Activated T-cell treated with anti-CD3 and anti-CD28 coated beads, Interleukin-2, amount 50 U/mL, for 4 hours (primary cell): ENCODE results near the gene ZNF516. TPM values are rescaled to one million over a fixed set of nuclear protein-coding genes. Genes with fewer than 3 reads are reported as not detected.

ENCODE experiments used
- ATAC-seq, 2 donors: fragments of 200-7000 bp; cut with Tn5 transposase; one replicate each; pipeline ENCODE4 v1.10.0; 2021
- DNase-seq: peaks from one replicate; pipeline ENCODE4 v3.0.0-alpha.2; 2020
- H3K27me3 Mint-ChIP-seq: one replicate; pipeline ENCODE4 v1.8.0; 2021; ENCODE audit warnings: low read depth, mixed read lengths
- H3K36me3 Mint-ChIP-seq: one replicate; pipeline ENCODE4 v1.8.0; 2022; ENCODE audit warnings: mixed read lengths; ENCODE audit not compliant: insufficient read depth
- H3K4me1 Mint-ChIP-seq: one replicate; pipeline ENCODE4 v1.8.0; 2021; ENCODE audit warnings: low read depth, mixed read lengths
- H3K4me3 Mint-ChIP-seq: one replicate; pipeline ENCODE4 v1.8.0; 2021; ENCODE audit warnings: mild to moderate bottlenecking, moderate library complexity, mixed read lengths
- H3K9me3 Mint-ChIP-seq: one replicate; pipeline ENCODE4 v1.8.0; 2021; ENCODE audit warnings: mixed read lengths
- total RNA-seq, 3 donors: library from RNA; stranded (reverse); gene quantifications; one replicate each; pipeline ENCODE4 v1.2.1, GENCODE V29; 2021

ZNF516 gene
- total RNA-seq, 3 donors from 2014 or later: 3.0 to 4.3 (median 4.0) TPM

GRCh38 chr18:76414936-76415621 lies 80.0 kb downstream of the ZNF516 start:
- Mint-ChIP-seq H3K4me1 (peaks cover 26% of the 10 kb centered on the region), H3K9me3 (no peaks in the 10 kb centered on the region), H3K27me3 (peaks cover 2% of the 10 kb centered on the region), H3K4me3 (no peak overlapping the region), H3K36me3 (no peaks in the 10 kb centered on the region)
- DNase-seq (no peak), ATAC-seq (peak in 1 of 2 donors; percentile 20)

GRCh38 chr18:76412818-76413565 lies 82.0 kb downstream of the ZNF516 start:
- H3K9me3 Mint-ChIP-seq: no peaks in the 10 kb centered on the region

GRCh38 chr18:76412010-76412817 lies 82.8 kb downstream of the ZNF516 start:
- no peaks in the 10 kb centered on the region for H3K36me3 Mint-ChIP-seq
- no peak for ATAC-seq
- H3K4me1 Mint-ChIP-seq: peaks cover 35% of the 10 kb centered on the region
- H3K27me3 Mint-ChIP-seq: peaks cover 2% of the 10 kb centered on the region
- H3K4me3 Mint-ChIP-seq: no peak overlapping the region
- DNase-seq: no peak
- H3K9me3 Mint-ChIP-seq: no peaks in the 10 kb centered on the region

More at GRCh38 chr18:76412818-76413565, 82.0 kb downstream of the ZNF516 start:
- Mint-ChIP-seq H3K27me3 (peaks cover 2% of the 10 kb centered on the region), H3K36me3 (no peaks in the 10 kb centered on the region), H3K4me3 (no peak overlapping the region), H3K4me1 (peaks cover 33% of the 10 kb centered on the region)
- DNase-seq: no peak
- no peak for ATAC-seq

GRCh38 chr18:76410660-76411417 lies 84.2 kb downstream of the ZNF516 start:
- Mint-ChIP-seq H3K4me1 (peaks cover 32% of the 10 kb centered on the region), H3K9me3 (no peaks in the 10 kb centered on the region), H3K27me3 (no peaks in the 10 kb centered on the region), H3K4me3 (no peak overlapping the region), H3K36me3 (no peaks in the 10 kb centered on the region)
- ATAC-seq (peak; percentile 84 to 88), DNase-seq (no peak)

- Mint-ChIP-seq H3K9me3 (no peaks in the 10 kb centered on the region), H3K27me3 (no peaks in the 10 kb centered on the region), H3K36me3 (no peaks in the 10 kb centered on the region), H3K4me3 (no peak overlapping the region), H3K4me1 (peaks cover 32% of the 10 kb centered on the region)
- no peak for DNase-seq
- no peak for ATAC-seq
Measured at GRCh38 chr18:76410033-76410432, 85.0 kb downstream of the ZNF516 start.

GRCh38 chr18:76408480-76409067 lies 86.5 kb downstream of the ZNF516 start:
- H3K4me1 Mint-ChIP-seq: peaks cover 32% of the 10 kb centered on the region
- ATAC-seq (no peak), DNase-seq (no peak)
- no peaks in the 10 kb centered on the region for H3K36me3 Mint-ChIP-seq
- no peak overlapping the region for H3K4me3 Mint-ChIP-seq
- H3K27me3 Mint-ChIP-seq: no peaks in the 10 kb centered on the region
- no peaks in the 10 kb centered on the region for H3K9me3 Mint-ChIP-seq

GRCh38 chr18:76407681-76408080 lies 87.4 kb downstream of the ZNF516 start:
- peaks cover 3% of the 10 kb centered on the region for H3K36me3 Mint-ChIP-seq
- no peak overlapping the region for H3K4me3 Mint-ChIP-seq
- no peaks in the 10 kb centered on the region for H3K9me3 Mint-ChIP-seq
- H3K4me1 Mint-ChIP-seq: peaks cover 33% of the 10 kb centered on the region
- ATAC-seq (no peak), DNase-seq (no peak)
- no peaks in the 10 kb centered on the region for H3K27me3 Mint-ChIP-seq

- no peak overlapping the region for H3K4me3 Mint-ChIP-seq
- ATAC-seq: no peak
- H3K27me3 Mint-ChIP-seq: no peaks in the 10 kb centered on the region
- no peak for DNase-seq
- H3K4me1 Mint-ChIP-seq: peaks cover 32% of the 10 kb centered on the region
- H3K36me3 Mint-ChIP-seq: peaks cover 3% of the 10 kb centered on the region
- no peaks in the 10 kb centered on the region for H3K9me3 Mint-ChIP-seq
Measured at GRCh38 chr18:76406791-76407190, 88.3 kb downstream of the ZNF516 start.

- H3K4me1 Mint-ChIP-seq: peaks cover 24% of the 10 kb centered on the region
- no peaks in the 10 kb centered on the region for H3K27me3 Mint-ChIP-seq
- no peak overlapping the region for H3K4me3 Mint-ChIP-seq
- peak in 1 of 2 donors; percentile 48 for ATAC-seq
- DNase-seq: peak; percentile 62
- peaks cover 3% of the 10 kb centered on the region for H3K36me3 Mint-ChIP-seq
- H3K9me3 Mint-ChIP-seq: no peaks in the 10 kb centered on the region
Measured at GRCh38 chr18:76405681-76406356, 89.2 kb downstream of the ZNF516 start.

GRCh38 chr18:76405280-76405679 lies 89.8 kb downstream of the ZNF516 start:
- H3K9me3 Mint-ChIP-seq: no peaks in the 10 kb centered on the region
- no peak overlapping the region for H3K4me3 Mint-ChIP-seq
- no peak for ATAC-seq
- DNase-seq: no peak
- peaks cover 19% of the 10 kb centered on the region for H3K4me1 Mint-ChIP-seq
- H3K36me3 Mint-ChIP-seq: peaks cover 3% of the 10 kb centered on the region
- no peaks in the 10 kb centered on the region for H3K27me3 Mint-ChIP-seq

- Mint-ChIP-seq H3K4me3 (no peak overlapping the region), H3K27me3 (no peaks in the 10 kb centered on the region), H3K9me3 (no peaks in the 10 kb centered on the region), H3K4me1 (peaks cover 14% of the 10 kb centered on the region), H3K36me3 (peaks cover 3% of the 10 kb centered on the region)
- DNase-seq: no peak
- no peak for ATAC-seq
Measured at GRCh38 chr18:76404345-76404831, 90.7 kb downstream of the ZNF516 start.

GRCh38 chr18:76402026-76402990 lies 92.7 kb downstream of the ZNF516 start:
- Mint-ChIP-seq H3K9me3 (no peaks in the 10 kb centered on the region), H3K27me3 (peaks cover 2% of the 10 kb centered on the region), H3K4me1 (peaks cover 18% of the 10 kb centered on the region), H3K36me3 (peaks cover 3% of the 10 kb centered on the region), H3K4me3 (no peak overlapping the region)
- DNase-seq (no peak), ATAC-seq (no peak)
